OCI-LY1 (cell line): ENCODE measurements around the gene SPG11.

Experiments
- H2AFZ ChIP-seq: fragments of 200-600 bp; sonication (generic), shearing (Covaris generic); 2 replicates; pipeline ENCODE4 v1.6.0; 2014; ENCODE audit warnings: antibody characterized with exemption, mild to moderate bottlenecking, low read length
- H3F3A ChIP-seq: fragments of 200-600 bp; sonication (generic), shearing (Covaris generic); 2 replicates; pipeline ENCODE4 v1.6.0; 2014; ENCODE audit warnings: mild to moderate bottlenecking, antibody characterized with exemption, low read length, moderate library complexity; ENCODE audit not compliant: insufficient read depth
- H3K27ac ChIP-seq: fragments of 200-600 bp; sonication (generic); 2 replicates; pipeline ENCODE4 v1.5.1; 2014; ENCODE audit warnings: low read length, mixed run types, mild to moderate bottlenecking, low read depth; ENCODE audit not compliant: poor library complexity, severe bottlenecking
- H3K27me3 ChIP-seq: fragments of 200-600 bp; sonication (generic); 2 replicates; pipeline ENCODE4 v1.6.0; 2014; ENCODE audit warnings: antibody characterized with exemption, mild to moderate bottlenecking, low read length, moderate library complexity; ENCODE audit not compliant: insufficient read depth
- H3K36me3 ChIP-seq: fragments of 200-600 bp; sonication (generic); 2 replicates; pipeline ENCODE4 v1.6.1; 2014; ENCODE audit warnings: mild to moderate bottlenecking, antibody characterized with exemption, low read length, moderate library complexity, mixed read lengths; ENCODE audit not compliant: insufficient read depth
- H3K4me1 ChIP-seq: fragments of 200-600 bp; sonication (generic); 2 replicates; pipeline ENCODE4 v1.5.1; 2014; ENCODE audit warnings: mild to moderate bottlenecking, low read length, moderate library complexity; ENCODE audit not compliant: insufficient read depth, severe bottlenecking
- H3K4me2 ChIP-seq: fragments of 200-600 bp; sonication (generic), shearing (Covaris generic); 2 replicates; pipeline ENCODE4 v1.6.1; 2014; ENCODE audit warnings: low read length
- H3K4me3 ChIP-seq: fragments of 200-600 bp; sonication (generic); 2 replicates; pipeline ENCODE4 v1.5.1; 2014; ENCODE audit warnings: low read length, low read depth, mild to moderate bottlenecking, mixed read lengths; ENCODE audit not compliant: poor library complexity, severe bottlenecking
- H3K79me2 ChIP-seq: fragments of 200-600 bp; shearing (Covaris generic); 2 replicates; pipeline ENCODE4 v1.6.1; 2016; ENCODE audit warnings: mixed run types, low read length, mixed read lengths; ENCODE audit not compliant: insufficient read depth
- H3K9ac ChIP-seq: fragments of 200-600 bp; sonication (generic), shearing (Covaris generic); 2 replicates; pipeline ENCODE4 v1.6.1; 2014; ENCODE audit warnings: mild to moderate bottlenecking, low read length, mixed read lengths
- H3K9me2 ChIP-seq: fragments of 200-600 bp; sonication (generic), shearing (Covaris generic); 2 replicates; pipeline ENCODE4 v1.6.1; 2014; ENCODE audit warnings: low read depth, mild to moderate bottlenecking, low read length, mixed read lengths
- H3K9me3 ChIP-seq: fragments of 200-600 bp; shearing (Covaris generic); 2 replicates; pipeline ENCODE4 v1.6.1; 2014; ENCODE audit warnings: low read length, mixed read lengths
- H4K20me1 ChIP-seq: fragments of 200-600 bp; sonication (generic), shearing (Covaris generic); 2 replicates; pipeline ENCODE4 v1.6.0; 2016; ENCODE audit warnings: mild to moderate bottlenecking, low read length; ENCODE audit not compliant: insufficient read depth
- CTCF ChIP-seq: fragments of 200-600 bp; sonication (generic), shearing (Covaris generic); IDR thresholded peaks from 2 replicates; pipeline ENCODE4 v1.5.1; 2017; ENCODE audit warnings: mild to moderate bottlenecking, antibody characterized with exemption, low read length, moderate library complexity, mixed read lengths
- EZH2 ChIP-seq: fragments of 200-600 bp; sonication (generic), shearing (Covaris generic); IDR thresholded peaks from 2 replicates; pipeline ENCODE4 v1.8.0; 2017; ENCODE audit warnings: borderline replicate concordance, mixed run types, mild to moderate bottlenecking, antibody characterized with exemption, low read length, moderate library complexity, mixed read lengths

SPG11 gene

GRCh38 chr15:44591326-44591725, 72.1 kb downstream of the SPG11 start:
- Histone ChIP-seq H4K20me1 (no peaks in the 10 kb centered on the region), H3K9me2 (no peaks in the 10 kb centered on the region), H3K4me3 (no peak overlapping the region), H3K27ac (no peak overlapping the region), H3K36me3 (peaks cover 76% of the 10 kb centered on the region), H3F3A (no peaks in the 10 kb centered on the region), H3K79me2 (no peaks in the 10 kb centered on the region), H3K4me1 (peaks cover 9% of the 10 kb centered on the region), H2AFZ (no peak overlapping the region), H3K9me3 (no peaks in the 10 kb centered on the region), H3K9ac (no peak overlapping the region), H3K4me2 (no peak overlapping the region), H3K27me3 (no peaks in the 10 kb centered on the region)
- no peak for TF ChIP-seq EZH2
- TF ChIP-seq CTCF, result no peak

GRCh38 chr15:44588541-44588940, 74.9 kb downstream of the SPG11 start:
- Histone ChIP-seq H3K4me3 (no peak overlapping the region), H3K36me3 (peaks cover 77% of the 10 kb centered on the region), H3K4me1 (peaks cover 5% of the 10 kb centered on the region), H3K9me3 (no peaks in the 10 kb centered on the region), H2AFZ (no peak overlapping the region), H3K9me2 (no peaks in the 10 kb centered on the region), H3K79me2 (no peaks in the 10 kb centered on the region), H4K20me1 (no peaks in the 10 kb centered on the region), H3K4me2 (no peak overlapping the region), H3K27ac (no peak overlapping the region), H3F3A (no peaks in the 10 kb centered on the region), H3K9ac (no peak overlapping the region), H3K27me3 (no peaks in the 10 kb centered on the region)
- TF ChIP-seq EZH2 (no peak), CTCF (no peak)

- H3K9me3 ChIP-seq, result no peaks in the 10 kb centered on the region
- H3K36me3 ChIP-seq, result peaks cover 79% of the 10 kb centered on the region
- no peak overlapping the region for H2AFZ ChIP-seq
- no peaks in the 10 kb centered on the region for H3F3A ChIP-seq
- no peaks in the 10 kb centered on the region for H3K9me2 ChIP-seq
- H3K79me2 ChIP-seq, result no peaks in the 10 kb centered on the region
- no peaks in the 10 kb centered on the region for H4K20me1 ChIP-seq
- H3K4me3 ChIP-seq, result no peak overlapping the region
- TF ChIP-seq EZH2, result no peak
- no peak for TF ChIP-seq CTCF
- H3K27me3 ChIP-seq, result no peaks in the 10 kb centered on the region
- H3K4me1 ChIP-seq, result no peaks in the 10 kb centered on the region
- H3K9ac ChIP-seq, result no peak overlapping the region
- H3K4me2 ChIP-seq, result no peak overlapping the region
- H3K27ac ChIP-seq, result no peak overlapping the region
Measured at GRCh38 chr15:44585633-44586032, 77.8 kb downstream of the SPG11 start.
